HG03342 (cell line): ENCODE measurements around the gene GBP2.

Source experiments
- ATAC-seq: cut with Tn5 transposase; IDR thresholded peaks from one replicate; pipeline ENCODE4 v1.9.1; 2021; ENCODE audit warnings: mild to moderate bottlenecking, moderate library complexity; ENCODE audit not compliant: unreplicated experiment

Gene GBP2

DNA sequence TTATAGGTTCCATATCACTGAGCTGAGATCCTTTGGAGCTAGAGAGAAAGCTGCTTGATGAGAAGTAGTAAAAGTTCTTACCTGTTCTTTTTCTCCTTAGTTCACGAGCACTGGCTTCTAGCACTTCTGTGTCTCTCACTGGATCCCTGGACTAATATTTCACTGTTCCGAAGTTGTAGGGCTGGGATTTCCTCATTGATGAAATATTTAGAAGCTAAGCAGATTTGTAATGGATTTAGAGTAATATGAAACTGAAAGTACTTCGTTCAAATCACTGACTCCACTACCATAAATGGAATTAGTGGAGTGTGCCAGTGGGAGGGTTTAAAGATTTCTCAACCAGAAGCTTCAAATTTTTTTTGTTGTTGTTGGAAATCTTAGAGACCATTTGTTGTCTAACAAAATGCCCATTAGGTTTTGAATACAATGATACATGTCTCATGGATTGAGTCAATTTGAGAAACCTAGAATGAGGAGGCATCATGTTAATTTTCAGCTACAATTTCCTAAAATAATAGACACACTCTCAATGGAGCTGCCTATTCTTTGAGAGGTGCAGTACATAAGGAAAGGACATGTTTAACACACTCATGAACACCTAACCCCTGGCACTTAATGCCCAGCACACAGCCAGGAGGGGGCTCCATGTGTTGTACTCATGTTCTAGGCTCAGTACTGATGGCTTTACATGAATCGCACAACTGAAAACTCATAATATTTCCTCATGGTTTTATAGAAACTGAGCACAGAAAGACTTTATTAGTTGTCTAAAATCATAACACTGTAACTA is 60.6 kb downstream of the GBP2 start, which contains the start of gene GBP1:
TSS of gene GBP1 (minus strand) at position 130 of the 790 bp plus-strand sequence. CDS start 1,974 bp downstream, outside the sequence.
- ATAC-seq: peak; percentile 63

GRCh38 chr1:89064632-89065031 is 61.3 kb downstream of the GBP2 start:
- ATAC-seq: peak; percentile 38

GRCh38 chr1:89063094-89063493 is 62.8 kb downstream of the GBP2 start:
- no peak for ATAC-seq

- ATAC-seq: no peak
These were observed 65.8 kb downstream of the GBP2 start for GRCh38 chr1:89060091-89060490.
